ENCODE measurements around the gene GPR132. TPM values are rescaled to one million over a fixed set of nuclear protein-coding genes. Genes with fewer than 3 reads are reported as not detected.

Gene GPR132
- total and polyA plus RNA-seq, 10 of the 15 experiments (the other 5 are each of a cell fraction or from before 2014, with no cell fraction given), result 1.9 to 49.3 (median 20.4) TPM

GRCh38 chr14:105100910-105101309 is 35.7 kb upstream of the GPR132 start:
- no peak for FAIRE-seq
- peaks cover 4% of the 10 kb centered on the region for H3K9me3 ChIP-seq (replicated peaks; ENCODE audit: control insufficient read depth, insufficient read depth, low read length)
- no peak overlapping the region for H2AFZ ChIP-seq (ENCODE audit: control insufficient read depth, low read depth, low read length)
- DNase-seq (ENCODE audit: low read depth, low spot score), result no peak
- TF ChIP-seq TCF12 (IDR thresholded peaks at IDR 0.05; ENCODE audit: low read depth, low read length), result no peak
- TF ChIP-seq NRF1 (conservative IDR thresholded peaks at IDR 0.05; ENCODE audit: low read depth, low read length), result no peak
- TF ChIP-seq PAX5 (IDR thresholded peaks at IDR 0.05; ENCODE audit: borderline replicate concordance, low read depth, low read length), result peak; percentile 58; the same call in 1 of the 2 replicates
- TF ChIP-seq NR2C1 (IDR thresholded peaks at IDR 0.05), result no peak
- no peak for TF ChIP-seq CEBPB (IDR thresholded peaks at IDR 0.05; ENCODE audit: borderline replicate concordance in 1 of 2, low read depth in 2 of 2, low read length in 2 of 2)
- no peaks in the 10 kb centered on the region for H3K4me1 ChIP-seq (ENCODE audit: control insufficient read depth, insufficient read depth, low read length)
- in situ Hi-C loops (cut with MboI), result no loop called here
- RAD21 ChIA-PET (ENCODE audit: unreplicated experiment), result no interaction called here
- SMC1A ChIA-PET (ENCODE audit: uncharacterized antibody, unreplicated experiment), result no interaction called here
- no peak overlapping the region for H3K4me2 ChIP-seq (ENCODE audit: control insufficient read depth, insufficient read depth)
- H3K36me3 ChIP-seq (ENCODE audit: control insufficient read depth in 2 of 2, insufficient read depth in 2 of 2, low read length in 1 of 2), result no peaks in the 10 kb centered on the region
- no peak overlapping the region for H3K4me3 ChIP-seq
- BruUV-seq (replicated peaks), result no TSS peak
- no peaks in the 10 kb centered on the region for H4K20me1 ChIP-seq (ENCODE audit: control insufficient read depth, insufficient read depth)
- no peaks in the 10 kb centered on the region for H3K27me3 ChIP-seq (replicated peaks in 1 of 2; ENCODE audit: control insufficient read depth in 2 of 2, insufficient read depth in 2 of 2, low read length in 1 of 2)
- WGBS (ENCODE audit: insufficient coverage, insufficient replicate concordance, low lambda C conversion rate, missing lambda C conversion rate), result 17% methylated on average over 4 of the region's 4 CpGs
- intact Hi-C loops (cut with micrococcal nuclease; ENCODE audit: unreplicated experiment), result no loop called here
- H3K27ac ChIP-seq (ENCODE audit: control insufficient read depth, insufficient read depth), result no peak overlapping the region
- peak; percentile 67 for ATAC-seq
- no peak overlapping the region for H3K9ac ChIP-seq (ENCODE audit: control insufficient read depth, insufficient read depth, low read length)
- no peaks in the 10 kb centered on the region for H3K79me2 ChIP-seq (ENCODE audit: control insufficient read depth, insufficient read depth, low read length)
- CTCF ChIA-PET, result no interaction called here
- POLR2A ChIA-PET, result interaction anchor here (0.7 kb wide), 1 partner anchor 311 kb away, joined by 3 read pairs; no protein-coding TSS in a partner anchor

- in situ Hi-C loops (cut with MboI) (no loop called here), intact Hi-C loops (cut with micrococcal nuclease; ENCODE audit: unreplicated experiment) (loop anchor here (10.0 kb wide), 1 partner anchor 65 kb away; the partner anchor contains the start of gene JAG2)
- no peak overlapping the region for H3K27ac ChIP-seq (ENCODE audit: control insufficient read depth, insufficient read depth)
- FAIRE-seq (no peak), DNase-seq (ENCODE audit: low read depth, low spot score) (no peak), ATAC-seq (peak; percentile 24; the same call in 2 of the 3 replicates)
- RAD21 ChIA-PET (ENCODE audit: unreplicated experiment), result no interaction called here
- BruUV-seq (replicated peaks), result no TSS peak
- TF ChIP-seq USF1 (IDR thresholded peaks at IDR 0.05; ENCODE audit: borderline replicate concordance, extremely low read length, insufficient read depth, low read depth, low read length), result peak; percentile 15
- TF ChIP-seq SIX5 (IDR thresholded peaks at IDR 0.05; ENCODE audit: low read depth, low read length, severe bottlenecking), result no peak
- TF ChIP-seq NFIC (IDR thresholded peaks at IDR 0.05; ENCODE audit: low read depth, low read length), result no peak
- no peak for TF ChIP-seq SUZ12 (IDR thresholded peaks at IDR 0.05; ENCODE audit: unreplicated experiment)
- H3K79me2 ChIP-seq (ENCODE audit: control insufficient read depth, insufficient read depth, low read length), result no peaks in the 10 kb centered on the region
- H3K9me3 ChIP-seq (replicated peaks; ENCODE audit: control insufficient read depth, insufficient read depth, low read length), result peaks cover 4% of the 10 kb centered on the region
- H3K36me3 ChIP-seq (ENCODE audit: control insufficient read depth in 2 of 2, insufficient read depth in 2 of 2, low read length in 1 of 2), result no peaks in the 10 kb centered on the region
- H4K20me1 ChIP-seq (ENCODE audit: control insufficient read depth, insufficient read depth), result no peaks in the 10 kb centered on the region
- no peak overlapping the region for H3K4me3 ChIP-seq
- 2% methylated on average over 6 of the region's 6 CpGs for WGBS (ENCODE audit: insufficient coverage, insufficient replicate concordance, low lambda C conversion rate, missing lambda C conversion rate)
- no peak overlapping the region; the same call in 1 of the 2 replicates for H2AFZ ChIP-seq (ENCODE audit: control insufficient read depth, low read depth, low read length)
- no peak overlapping the region for H3K4me2 ChIP-seq (ENCODE audit: control insufficient read depth, insufficient read depth)
- no peak overlapping the region for H3K9ac ChIP-seq (ENCODE audit: control insufficient read depth, insufficient read depth, low read length)
- H3K27me3 ChIP-seq (replicated peaks in 1 of 2; ENCODE audit: control insufficient read depth in 2 of 2, insufficient read depth in 2 of 2, low read length in 1 of 2), result no peaks in the 10 kb centered on the region
- SMC1A ChIA-PET (ENCODE audit: uncharacterized antibody, unreplicated experiment), result no interaction called here
- POLR2A ChIA-PET, result no interaction called here
- no peaks in the 10 kb centered on the region for H3K4me1 ChIP-seq (ENCODE audit: control insufficient read depth, insufficient read depth, low read length)
- CTCF ChIA-PET, result no interaction called here
These were observed 34.5 kb upstream of the GPR132 start for GRCh38 chr14:105099778-105100177.
